ENCODE results near the gene NOSTRIN.

DNA sequence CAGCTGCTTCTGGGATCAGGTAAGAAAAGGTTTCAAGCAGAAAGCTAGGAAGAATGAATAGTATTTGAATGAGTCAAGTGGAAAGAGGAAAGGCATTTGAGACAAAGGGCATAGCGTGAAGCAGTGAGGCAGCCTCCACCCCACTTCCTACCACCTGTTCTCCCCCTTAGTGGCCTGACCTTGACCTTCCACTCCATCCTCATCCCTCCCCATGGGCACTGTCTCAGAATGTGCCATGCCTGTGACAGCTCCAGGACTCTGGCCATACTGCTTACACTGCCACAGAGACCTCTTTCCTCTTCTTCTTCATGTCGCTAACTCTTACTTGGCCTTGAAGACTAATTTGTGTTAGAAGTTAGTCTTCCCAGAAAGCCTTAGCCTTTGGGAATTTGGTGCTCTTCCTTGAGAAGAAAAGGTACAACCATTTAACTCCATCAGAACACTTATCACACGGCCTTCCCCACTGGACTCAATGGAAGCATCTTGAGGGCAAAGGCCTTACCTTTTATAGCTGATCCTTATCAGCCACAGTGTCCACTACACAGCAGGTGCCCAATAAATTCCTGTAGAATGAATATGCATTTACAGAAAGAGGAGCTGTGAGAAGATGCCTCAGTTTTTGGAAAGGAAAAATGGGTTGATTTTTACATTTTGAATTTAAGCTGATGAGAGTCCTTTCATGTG, 15.2 kb upstream of the NOSTRIN start:
- TF ChIP-seq POLR2AphosphoS5 (IDR thresholded peaks at IDR 0.05; ENCODE audit: low read depth, low read length), result no peak
- TF ChIP-seq, protein P1, sequence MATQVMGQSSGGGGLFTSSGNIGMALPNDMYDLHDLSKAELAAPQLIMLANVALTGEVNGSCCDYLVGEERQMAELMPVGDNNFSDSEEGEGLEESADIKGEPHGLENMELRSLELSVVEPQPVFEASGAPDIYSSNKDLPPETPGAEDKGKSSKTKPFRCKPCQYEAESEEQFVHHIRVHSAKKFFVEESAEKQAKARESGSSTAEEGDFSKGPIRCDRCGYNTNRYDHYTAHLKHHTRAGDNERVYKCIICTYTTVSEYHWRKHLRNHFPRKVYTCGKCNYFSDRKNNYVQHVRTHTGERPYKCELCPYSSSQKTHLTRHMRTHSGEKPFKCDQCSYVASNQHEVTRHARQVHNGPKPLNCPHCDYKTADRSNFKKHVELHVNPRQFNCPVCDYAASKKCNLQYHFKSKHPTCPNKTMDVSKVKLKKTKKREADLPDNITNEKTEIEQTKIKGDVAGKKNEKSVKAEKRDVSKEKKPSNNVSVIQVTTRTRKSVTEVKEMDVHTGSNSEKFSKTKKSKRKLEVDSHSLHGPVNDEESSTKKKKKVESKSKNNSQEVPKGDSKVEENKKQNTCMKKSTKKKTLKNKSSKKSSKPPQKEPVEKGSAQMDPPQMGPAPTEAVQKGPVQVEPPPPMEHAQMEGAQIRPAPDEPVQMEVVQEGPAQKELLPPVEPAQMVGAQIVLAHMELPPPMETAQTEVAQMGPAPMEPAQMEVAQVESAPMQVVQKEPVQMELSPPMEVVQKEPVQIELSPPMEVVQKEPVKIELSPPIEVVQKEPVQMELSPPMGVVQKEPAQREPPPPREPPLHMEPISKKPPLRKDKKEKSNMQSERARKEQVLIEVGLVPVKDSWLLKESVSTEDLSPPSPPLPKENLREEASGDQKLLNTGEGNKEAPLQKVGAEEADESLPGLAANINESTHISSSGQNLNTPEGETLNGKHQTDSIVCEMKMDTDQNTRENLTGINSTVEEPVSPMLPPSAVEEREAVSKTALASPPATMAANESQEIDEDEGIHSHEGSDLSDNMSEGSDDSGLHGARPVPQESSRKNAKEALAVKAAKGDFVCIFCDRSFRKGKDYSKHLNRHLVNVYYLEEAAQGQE (IDR thresholded peaks at IDR 0.05; ENCODE audit: insufficient read depth in 1 of 2, low read depth in 2 of 2, low read length in 2 of 2), result no peak
- TF ChIP-seq TAF1 (IDR thresholded peaks at IDR 0.05; ENCODE audit: borderline replicate concordance, insufficient read depth, low read length), result no peak
- TF ChIP-seq SIN3A (IDR thresholded peaks at IDR 0.05; ENCODE audit: borderline replicate concordance, insufficient read depth, low read length), result no peak

All from PFSK-1 (cell line).